A549 (cell line): ENCODE measurements around the gene BOC.
A peak's percentile ranks its signal among the peaks of the same experiment; 100 is the strongest.

Experiments
- CEBPB ChIP-seq, 2 experiments: fragments of >200 bp in 1 of 2; sonication (Bioruptor Twin) in 1 of 2; formaldehyde crosslinking in 1 of 2; IDR thresholded peaks; 2 replicates each; pipeline ENCODE4 v1.6.1; 2012 to 2016
- CTCF ChIP-seq: fragments of >200 bp; sonication (Bioruptor Twin); formaldehyde crosslinking; IDR thresholded peaks from 3 replicates; pipeline ENCODE4 v1.5.1; 2016
- EHMT2 ChIP-seq: fragments of 200-600 bp; sonication (generic); IDR thresholded peaks from 2 replicates; pipeline ENCODE4 v1.6.1; 2016; ENCODE audit warnings: antibody characterized with exemption, low read depth, mild to moderate bottlenecking, moderate library complexity
- FOXS1 ChIP-seq: fragments of 250-450 bp; sonication (Bioruptor Pico); IDR thresholded peaks from 2 replicates; pipeline ENCODE4 v1.5.0; 2020; ENCODE audit warnings: mild to moderate bottlenecking, moderate library complexity
- JUNB ChIP-seq: fragments of >200 bp; sonication (Bioruptor Twin); formaldehyde crosslinking; IDR thresholded peaks from 2 replicates; pipeline ENCODE4 v1.6.1; 2016
- MAFK ChIP-seq: fragments of 450-650 bp; IDR thresholded peaks from 2 replicates; pipeline ENCODE4 v1.6.1; 2014; ENCODE audit not compliant: partially characterized antibody
- MAX ChIP-seq: IDR thresholded peaks from 2 replicates; pipeline ENCODE4 v1.6.1; 2012
- POLR2A ChIP-seq: IDR thresholded peaks from 2 replicates; pipeline ENCODE4 v1.6.1; 2012; ENCODE audit warnings: mild to moderate bottlenecking, low read length
- RAD21 ChIP-seq, 2 experiments: fragments of >200 bp in 1 of 2; sonication (Bioruptor Twin) in 1 of 2; formaldehyde crosslinking in 1 of 2; IDR thresholded peaks in 1 of 2; conservative IDR thresholded peaks in 1 of 2; 2 replicates in 1 of 2; 3 replicates in 1 of 2; pipeline ENCODE4 v1.6.1; 2012 to 2018; ENCODE audit warnings: inconsistent platforms in 1 of 2
- REST ChIP-seq: fragments of 200-600 bp; sonication (generic); IDR thresholded peaks from 2 replicates; pipeline ENCODE4 v1.6.1; 2016; ENCODE audit warnings: antibody characterized with exemption, mild to moderate bottlenecking, moderate library complexity
- RFX5 ChIP-seq: fragments of 450-650 bp; IDR thresholded peaks from 2 replicates; pipeline ENCODE4 v1.7.1; 2014; ENCODE audit warnings: antibody characterized with exemption, mild to moderate bottlenecking, moderate library complexity

- TF ChIP-seq CTCF: peak; percentile 98
- TF ChIP-seq RFX5: no peak
- 0 out of 2 replicates have a peak, but pooled peaks have one; percentile 15 for TF ChIP-seq MAX
- TF ChIP-seq RAD21 (conservative IDR thresholded peaks at IDR 0.05 in 1 of 2, IDR thresholded peaks at IDR 0.05 in 1 of 2): peak; percentile 98 to 99
- no peak for TF ChIP-seq POLR2A
- TF ChIP-seq JUNB: no peak
- no peak for TF ChIP-seq REST
- no peak for TF ChIP-seq MAFK
- no peak for TF ChIP-seq EHMT2
- TF ChIP-seq CEBPB (IDR thresholded peaks at IDR 0.05): no peak
- no peak for TF ChIP-seq FOXS1
Measured at GRCh38 chr3:113287803-113288648, 76.7 kb downstream of the BOC start.
